ENCODE measurements around the gene TDRD12.

DNA sequence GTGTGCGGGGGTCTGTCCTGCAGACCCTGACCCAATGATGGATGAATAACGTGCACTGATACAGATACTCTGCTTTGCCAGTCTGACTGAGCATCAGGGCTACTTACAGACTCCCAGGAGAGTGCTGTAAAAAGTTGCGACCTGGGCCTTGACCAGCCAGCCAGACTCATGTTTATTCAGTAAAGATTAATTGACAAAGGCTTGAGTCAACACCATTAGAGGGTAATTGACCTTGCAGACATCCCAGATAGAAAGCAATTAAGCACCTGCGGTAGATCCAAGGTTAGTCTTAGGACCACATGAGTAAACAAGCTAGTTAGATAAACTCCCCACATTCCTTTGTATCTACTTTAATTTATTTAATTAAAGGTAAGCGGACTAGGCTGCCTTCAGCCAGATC, 17.6 kb upstream of the TDRD12 start:
- TF ChIP-seq, protein P1, sequence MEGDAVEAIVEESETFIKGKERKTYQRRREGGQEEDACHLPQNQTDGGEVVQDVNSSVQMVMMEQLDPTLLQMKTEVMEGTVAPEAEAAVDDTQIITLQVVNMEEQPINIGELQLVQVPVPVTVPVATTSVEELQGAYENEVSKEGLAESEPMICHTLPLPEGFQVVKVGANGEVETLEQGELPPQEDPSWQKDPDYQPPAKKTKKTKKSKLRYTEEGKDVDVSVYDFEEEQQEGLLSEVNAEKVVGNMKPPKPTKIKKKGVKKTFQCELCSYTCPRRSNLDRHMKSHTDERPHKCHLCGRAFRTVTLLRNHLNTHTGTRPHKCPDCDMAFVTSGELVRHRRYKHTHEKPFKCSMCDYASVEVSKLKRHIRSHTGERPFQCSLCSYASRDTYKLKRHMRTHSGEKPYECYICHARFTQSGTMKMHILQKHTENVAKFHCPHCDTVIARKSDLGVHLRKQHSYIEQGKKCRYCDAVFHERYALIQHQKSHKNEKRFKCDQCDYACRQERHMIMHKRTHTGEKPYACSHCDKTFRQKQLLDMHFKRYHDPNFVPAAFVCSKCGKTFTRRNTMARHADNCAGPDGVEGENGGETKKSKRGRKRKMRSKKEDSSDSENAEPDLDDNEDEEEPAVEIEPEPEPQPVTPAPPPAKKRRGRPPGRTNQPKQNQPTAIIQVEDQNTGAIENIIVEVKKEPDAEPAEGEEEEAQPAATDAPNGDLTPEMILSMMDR (IDR thresholded peaks at IDR 0.05) = no peak
- no peak for TF ChIP-seq POLR2AphosphoS5 (IDR thresholded peaks at IDR 0.05; ENCODE audit: low read depth, low read length)

All from Panc1 (cell line).